ENCODE results near the gene TBCE. TPM values are rescaled to one million over a fixed set of nuclear protein-coding genes. Genes with fewer than 3 reads are reported as not detected.

The TBCE gene
- total RNA-seq, 4 donors from 2014 or later: 24.4 to 47.6 (median 29.2) TPM

- in situ Hi-C loops (cut with MboI; ENCODE audit: low sequenced_read_pairs in 4 of 4) (no loop called here), intact Hi-C loops (cut with DNase I; ENCODE audit: low total_unique reads) (no loop called here)
- DNase-seq (no peak), ATAC-seq (peak; percentile 83 to 84)
- Histone ChIP-seq H3K27ac (peak overlapping the region; percentile 72 to 99 (median 78)), H3K4me1 (peaks cover 61 to 68% of the 10 kb centered on the region in 2 donors), H3K27me3 (no peaks in the 10 kb centered on the region), H3K9me3 (no peaks in the 10 kb centered on the region), H3K36me3 (peaks cover 0 to 19% of the 10 kb centered on the region in 2 donors), H3K4me3 (no peak overlapping the region)
- TF ChIP-seq POLR2A (IDR thresholded peaks at IDR 0.05) (no peak), CTCF (IDR thresholded peaks at IDR 0.05 in 4 of 5, conservative IDR thresholded peaks at IDR 0.05 in 1 of 5) (no peak)
These were observed 128.3 kb downstream of the TBCE start for GRCh38 chr1:235495551-235495950.

DNA sequence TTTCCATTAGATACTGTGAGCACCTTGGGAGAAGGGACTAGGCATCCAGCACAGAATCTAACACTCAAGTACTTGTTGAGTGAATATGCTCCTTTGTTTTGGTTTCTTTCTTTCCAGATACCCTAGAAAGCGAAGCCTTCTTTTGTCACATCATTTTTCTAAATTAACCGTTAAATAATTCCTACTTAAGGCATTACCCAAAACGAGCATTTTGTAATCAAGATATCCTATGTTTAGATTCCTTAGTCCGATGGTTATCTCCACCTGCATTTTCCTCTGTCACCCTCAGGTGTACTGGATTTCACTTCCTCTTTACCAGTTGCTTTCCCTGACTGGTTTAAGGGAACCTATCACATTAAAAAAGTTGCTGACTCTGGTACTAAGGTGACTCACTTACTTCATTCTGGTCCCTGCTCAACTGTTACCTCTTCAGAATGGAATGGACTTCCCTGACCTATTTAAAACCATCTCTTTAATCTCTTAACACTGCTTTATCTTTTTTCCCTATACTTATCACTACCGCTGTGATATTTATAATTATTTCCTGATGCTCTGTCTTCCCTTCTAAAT lies 133.8 kb downstream of the TBCE start:
- Histone ChIP-seq H3K27me3 (no peaks in the 10 kb centered on the region), H3K27ac (peak overlapping the region; percentile 99 to 100 (median 99)), H3K4me1 (peaks cover 59 to 60% of the 10 kb centered on the region in 2 donors), H3K36me3 (no peaks in the 10 kb centered on the region), H3K4me3 (no peak overlapping the region), H3K9me3 (no peaks in the 10 kb centered on the region)
- no peak for TF ChIP-seq CTCF (IDR thresholded peaks at IDR 0.05 in 4 of 5, conservative IDR thresholded peaks at IDR 0.05 in 1 of 5)
- DNase-seq (no peak), ATAC-seq (no peak)
- intact Hi-C loops (cut with DNase I; ENCODE audit: low total_unique reads) (loop anchor here (5.0 to 10.0 kb wide), 8 partner anchors 134 to 1296 kb away; partner anchors contain the start of genes HEATR1, IRF2BP2, LGALS8 and NID1), in situ Hi-C loops (cut with MboI; ENCODE audit: low sequenced_read_pairs in 4 of 4) (loop anchor here in 1 of 4 donors (25.0 kb wide), 2 partner anchors 261 to 461 kb away; no protein-coding TSS in a partner anchor)

Other genes with a start within 250 kb of the TBCE start
- gene TOMM20, start 238.6 kb upstream of the TBCE start, total RNA-seq: 10 to 100 TPM; 51.7 to 71.8 (median 62.3) TPM
- 100 to 1,000 TPM in 1 of 4 donors, 10 to 100 TPM in 3; 44.8 to 136 (median 66.8) TPM for gene RBM34, start 206.2 kb upstream of the TBCE start, total RNA-seq
- 10 to 100 TPM; 11.5 to 18.8 (median 16.5) TPM for gene ARID4B, start 39.2 kb upstream of the TBCE start, total RNA-seq
- 10 to 100 TPM; 14.5 to 21.9 (median 17.7) TPM for gene GGPS1, start 38.9 kb upstream of the TBCE start, total RNA-seq
- 10 to 100 TPM; 28.8 to 35.3 (median 32.4) TPM for gene B3GALNT2, start 137.0 kb downstream of the TBCE start, total RNA-seq

Measured in gastrocnemius medialis (tissue), 4 donors.